ENCODE data around the gene DISP3. TPM values are rescaled to one million over a fixed set of nuclear protein-coding genes. Genes with fewer than 3 reads are reported as not detected.

DISP3 gene
- total and polyA plus RNA-seq, 3 experiments from 2014 or later: 0.35 to 0.46 (median 0.42) TPM

GRCh38 chr1:11539850-11540772 is 61.2 kb downstream of the DISP3 start:
- Mint-ChIP-seq H3K27me3 (peaks cover 10 to 20% of the 10 kb centered on the region in 2 donors), H3K4me3 (no peak overlapping the region)

GRCh38 chr1:11540773-11541160 is 61.8 kb downstream of the DISP3 start:
- Histone ChIP-seq H3K9me3 (ENCODE audit: low read length) (no peaks in the 10 kb centered on the region), H3K4me1 (ENCODE audit: insufficient read depth, low read length) (no peaks in the 10 kb centered on the region), H3K4me3 (ENCODE audit: low read length) (no peak overlapping the region), H3K27me3 (ENCODE audit: insufficient read depth, low read length, poor library complexity, severe bottlenecking) (peaks cover 5% of the 10 kb centered on the region), H3K27ac (ENCODE audit: low read depth, low read length) (no peak overlapping the region), H3K36me3 (ENCODE audit: insufficient read depth, low read length) (no peaks in the 10 kb centered on the region)
- ChIA-PET CTCF (interaction anchor here (1.2 kb wide), 1 partner anchor 27 kb away, joined by 3 read pairs; no protein-coding TSS in a partner anchor), POLR2A (no interaction called here)
- H3K9me3 Mint-ChIP-seq: no peaks in the 10 kb centered on the region
- no peak overlapping the region for H3K27ac Mint-ChIP-seq
- peaks cover 13 to 23% of the 10 kb centered on the region in 2 donors for H3K27me3 Mint-ChIP-seq
- no peak overlapping the region for H3K4me3 Mint-ChIP-seq
- no peaks in the 10 kb centered on the region for H3K4me1 Mint-ChIP-seq
- no peak for DNase-seq
- no peaks in the 10 kb centered on the region for H3K36me3 Mint-ChIP-seq

More at GRCh38 chr1:11539850-11540772, 61.2 kb downstream of the DISP3 start:
- DNase-seq: no peak
- ChIA-PET POLR2A (no interaction called here), CTCF (interaction anchor here (1.2 kb wide), 1 partner anchor 28 kb away, joined by 3 read pairs; no protein-coding TSS in a partner anchor)
- peaks cover 5% of the 10 kb centered on the region for H3K27me3 ChIP-seq (ENCODE audit: insufficient read depth, low read length, poor library complexity, severe bottlenecking)
- H3K27ac Mint-ChIP-seq: no peak overlapping the region
- no peaks in the 10 kb centered on the region for H3K36me3 ChIP-seq (ENCODE audit: insufficient read depth, low read length)
- H3K9me3 ChIP-seq (ENCODE audit: low read length): no peaks in the 10 kb centered on the region
- no peaks in the 10 kb centered on the region for H3K9me3 Mint-ChIP-seq
- H3K4me3 ChIP-seq (ENCODE audit: low read length): no peak overlapping the region
- no peaks in the 10 kb centered on the region for H3K4me1 Mint-ChIP-seq
- no peaks in the 10 kb centered on the region for H3K36me3 Mint-ChIP-seq
- no peak overlapping the region for H3K27ac ChIP-seq (ENCODE audit: low read depth, low read length)
- no peaks in the 10 kb centered on the region for H3K4me1 ChIP-seq (ENCODE audit: insufficient read depth, low read length)

- H3K4me1 Mint-ChIP-seq: no peaks in the 10 kb centered on the region
- Histone ChIP-seq H3K27me3 (ENCODE audit: insufficient read depth, low read length, poor library complexity, severe bottlenecking) (peaks cover 5% of the 10 kb centered on the region), H3K4me1 (ENCODE audit: insufficient read depth, low read length) (no peaks in the 10 kb centered on the region), H3K36me3 (ENCODE audit: insufficient read depth, low read length) (no peaks in the 10 kb centered on the region), H3K27ac (ENCODE audit: low read depth, low read length) (no peak overlapping the region), H3K4me3 (ENCODE audit: low read length) (no peak overlapping the region), H3K9me3 (ENCODE audit: low read length) (no peaks in the 10 kb centered on the region)
- peaks cover 15 to 28% of the 10 kb centered on the region in 2 donors for H3K27me3 Mint-ChIP-seq
- ChIA-PET CTCF (no interaction called here), POLR2A (no interaction called here)
- H3K9me3 Mint-ChIP-seq: no peaks in the 10 kb centered on the region
- no peak overlapping the region for H3K4me3 Mint-ChIP-seq
- H3K27ac Mint-ChIP-seq: no peak overlapping the region
- peak in 1 of 5 donors; percentile 38 for DNase-seq
- no peaks in the 10 kb centered on the region for H3K36me3 Mint-ChIP-seq
Observed at GRCh38 chr1:11541236-11541635, 62.3 kb downstream of the DISP3 start.

- peaks cover 5% of the 10 kb centered on the region for H3K27me3 ChIP-seq (ENCODE audit: insufficient read depth, low read length, poor library complexity, severe bottlenecking)
- ChIA-PET POLR2A (no interaction called here), CTCF (no interaction called here)
- H3K36me3 ChIP-seq (ENCODE audit: insufficient read depth, low read length): no peaks in the 10 kb centered on the region
- H3K4me1 Mint-ChIP-seq: no peaks in the 10 kb centered on the region
- H3K4me3 ChIP-seq (ENCODE audit: low read length): no peak overlapping the region
- no peaks in the 10 kb centered on the region for H3K4me1 ChIP-seq (ENCODE audit: insufficient read depth, low read length)
- no peak overlapping the region for H3K27ac Mint-ChIP-seq
- H3K27me3 Mint-ChIP-seq: peaks cover 19 to 35% of the 10 kb centered on the region in 2 donors
- H3K9me3 ChIP-seq (ENCODE audit: low read length): no peaks in the 10 kb centered on the region
- H3K27ac ChIP-seq (ENCODE audit: low read depth, low read length): no peak overlapping the region
- no peak overlapping the region for H3K4me3 Mint-ChIP-seq
- no peaks in the 10 kb centered on the region for H3K9me3 Mint-ChIP-seq
- H3K36me3 Mint-ChIP-seq: no peaks in the 10 kb centered on the region
- no peak for DNase-seq
Observed at GRCh38 chr1:11541956-11542355, 63.0 kb downstream of the DISP3 start.

GRCh38 chr1:11543392-11543791 is 64.4 kb downstream of the DISP3 start:
- Mint-ChIP-seq H3K27ac (no peak overlapping the region), H3K9me3 (no peaks in the 10 kb centered on the region), H3K36me3 (no peaks in the 10 kb centered on the region), H3K4me3 (no peak overlapping the region), H3K27me3 (peaks cover 27 to 41% of the 10 kb centered on the region in 2 donors), H3K4me1 (no peaks in the 10 kb centered on the region)
- no peaks in the 10 kb centered on the region for H3K4me1 ChIP-seq (ENCODE audit: insufficient read depth, low read length)
- no peak for DNase-seq
- peaks cover 5% of the 10 kb centered on the region for H3K27me3 ChIP-seq (ENCODE audit: insufficient read depth, low read length, poor library complexity, severe bottlenecking)
- CTCF ChIA-PET: no interaction called here
- no peak overlapping the region for H3K27ac ChIP-seq (ENCODE audit: low read depth, low read length)
- H3K36me3 ChIP-seq (ENCODE audit: insufficient read depth, low read length): no peaks in the 10 kb centered on the region
- H3K9me3 ChIP-seq (ENCODE audit: low read length): no peaks in the 10 kb centered on the region
- H3K4me3 ChIP-seq (ENCODE audit: low read length): no peak overlapping the region
- POLR2A ChIA-PET: no interaction called here

GRCh38 chr1:11543796-11544195 is 64.8 kb downstream of the DISP3 start:
- Histone ChIP-seq H3K4me1 (ENCODE audit: insufficient read depth, low read length) (no peaks in the 10 kb centered on the region), H3K9me3 (ENCODE audit: low read length) (no peaks in the 10 kb centered on the region), H3K36me3 (ENCODE audit: insufficient read depth, low read length) (no peaks in the 10 kb centered on the region), H3K4me3 (ENCODE audit: low read length) (no peak overlapping the region), H3K27ac (ENCODE audit: low read depth, low read length) (no peak overlapping the region), H3K27me3 (ENCODE audit: insufficient read depth, low read length, poor library complexity, severe bottlenecking) (peaks cover 5% of the 10 kb centered on the region)
- ChIA-PET POLR2A (no interaction called here), CTCF (no interaction called here)
- H3K27ac Mint-ChIP-seq: no peak overlapping the region
- DNase-seq: no peak
- no peaks in the 10 kb centered on the region for H3K36me3 Mint-ChIP-seq
- no peaks in the 10 kb centered on the region for H3K9me3 Mint-ChIP-seq
- H3K4me1 Mint-ChIP-seq: no peaks in the 10 kb centered on the region
- H3K27me3 Mint-ChIP-seq: peaks cover 30 to 41% of the 10 kb centered on the region in 2 donors
- H3K4me3 Mint-ChIP-seq: no peak overlapping the region

GRCh38 chr1:11546456-11546855 is 67.5 kb downstream of the DISP3 start:
- Histone ChIP-seq H3K27ac (ENCODE audit: low read depth, low read length) (no peak overlapping the region), H3K4me1 (ENCODE audit: insufficient read depth, low read length) (no peaks in the 10 kb centered on the region), H3K36me3 (ENCODE audit: insufficient read depth, low read length) (no peaks in the 10 kb centered on the region), H3K9me3 (ENCODE audit: low read length) (no peaks in the 10 kb centered on the region), H3K4me3 (ENCODE audit: low read length) (no peak overlapping the region), H3K27me3 (ENCODE audit: insufficient read depth, low read length, poor library complexity, severe bottlenecking) (peaks cover 5% of the 10 kb centered on the region)
- ChIA-PET CTCF (no interaction called here), POLR2A (no interaction called here)
- no peak overlapping the region for H3K27ac Mint-ChIP-seq
- peaks cover 37 to 55% of the 10 kb centered on the region in 2 donors for H3K27me3 Mint-ChIP-seq
- peaks cover 0 to 3% (median 0%) of the 10 kb centered on the region in 5 donors for H3K9me3 Mint-ChIP-seq
- no peak overlapping the region for H3K4me3 Mint-ChIP-seq
- H3K36me3 Mint-ChIP-seq: peaks cover 0 to 2% (median 0%) of the 10 kb centered on the region in 3 donors
- no peaks in the 10 kb centered on the region for H3K4me1 Mint-ChIP-seq
- no peak for DNase-seq

GRCh38 chr1:11550664-11551283 is 71.8 kb downstream of the DISP3 start:
- no peaks in the 10 kb centered on the region for H3K4me1 Mint-ChIP-seq
- CTCF ChIA-PET: no interaction called here

More at GRCh38 chr1:11550664-11551283, 71.8 kb downstream of the DISP3 start:
- Histone ChIP-seq H3K4me3 (ENCODE audit: low read length) (no peak overlapping the region), H3K27me3 (ENCODE audit: insufficient read depth, low read length, poor library complexity, severe bottlenecking) (no peaks in the 10 kb centered on the region), H3K27ac (ENCODE audit: low read depth, low read length) (no peak overlapping the region), H3K9me3 (ENCODE audit: low read length) (no peaks in the 10 kb centered on the region), H3K4me1 (ENCODE audit: insufficient read depth, low read length) (no peaks in the 10 kb centered on the region), H3K36me3 (ENCODE audit: insufficient read depth, low read length) (no peaks in the 10 kb centered on the region)
- Mint-ChIP-seq H3K36me3 (peaks cover 0 to 2% (median 0%) of the 10 kb centered on the region in 3 donors), H3K9me3 (peaks cover 0 to 3% (median 0%) of the 10 kb centered on the region in 5 donors), H3K27ac (no peak overlapping the region), H3K27me3 (peaks cover 44 to 81% of the 10 kb centered on the region in 2 donors), H3K4me3 (no peak overlapping the region)
- peak in 1 of 5 donors; percentile 13 for DNase-seq
- POLR2A ChIA-PET: no interaction called here
